GM19240 (cell line): ENCODE data around the gene OR4N2.
"Not testable (repeated sequence)": the region's sequence is repeated elsewhere in the genome, so short reads cannot be mapped to it uniquely, and the experiment has no call there.

Experiments used
- DNase-seq: peaks from one replicate; pipeline ENCODE4 v3.0.0; 2011; ENCODE audit warnings: low spot score; ENCODE audit not compliant: insufficient read length

OR4N2 gene

DNA sequence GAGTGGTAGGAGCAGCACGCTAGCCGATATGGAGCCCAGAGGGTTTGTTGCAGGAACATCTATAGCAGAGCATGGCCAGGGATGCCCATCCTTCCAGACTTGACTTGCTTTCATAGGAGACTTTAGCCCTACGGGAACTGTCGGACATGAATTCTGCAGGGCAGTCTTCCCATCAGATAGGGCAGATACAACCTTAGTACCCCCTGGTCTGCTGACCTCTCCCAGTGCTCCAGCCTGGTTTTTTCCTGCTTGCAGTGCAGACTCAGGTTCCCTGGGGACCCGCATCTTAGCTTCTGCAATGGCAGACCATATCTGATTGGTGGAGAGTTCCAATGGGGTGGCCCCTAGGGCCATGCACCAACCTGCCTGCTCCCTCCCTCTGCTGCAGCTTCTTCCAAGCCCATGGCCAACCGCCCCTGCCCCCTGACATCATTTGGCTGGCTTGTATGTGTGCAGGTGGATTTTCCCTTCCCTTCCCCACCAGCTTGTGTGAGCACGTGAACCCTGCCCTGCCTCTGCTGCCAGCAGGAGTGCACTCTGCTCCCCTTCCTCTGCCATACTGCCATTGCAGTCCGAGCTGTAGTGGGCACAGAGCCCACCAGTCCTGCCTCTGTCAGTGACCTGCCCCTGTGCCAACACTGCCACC is 30.8 kb downstream of the OR4N2 start:
- not testable (repeated sequence) for DNase-seq

DNA sequence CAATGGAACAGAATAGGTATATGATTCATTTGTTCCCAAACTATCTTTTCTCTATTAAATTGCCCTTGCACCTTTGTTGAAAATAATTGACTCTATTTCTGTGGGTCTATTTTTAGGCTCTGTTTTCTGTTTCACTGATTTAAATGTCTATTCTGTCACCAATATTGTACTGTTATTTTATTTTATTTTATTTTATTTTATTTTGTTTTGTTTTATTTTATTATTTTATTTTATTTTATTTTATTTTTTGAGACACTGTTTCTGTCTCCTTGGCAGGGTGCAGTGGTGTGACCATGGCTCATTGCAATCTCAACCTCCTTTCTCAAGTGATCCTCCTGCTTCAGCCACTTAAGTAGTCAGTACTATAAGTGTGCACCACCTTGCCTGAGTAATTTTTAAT is 34.9 kb downstream of the OR4N2 start:
- no peak for DNase-seq

DNA sequence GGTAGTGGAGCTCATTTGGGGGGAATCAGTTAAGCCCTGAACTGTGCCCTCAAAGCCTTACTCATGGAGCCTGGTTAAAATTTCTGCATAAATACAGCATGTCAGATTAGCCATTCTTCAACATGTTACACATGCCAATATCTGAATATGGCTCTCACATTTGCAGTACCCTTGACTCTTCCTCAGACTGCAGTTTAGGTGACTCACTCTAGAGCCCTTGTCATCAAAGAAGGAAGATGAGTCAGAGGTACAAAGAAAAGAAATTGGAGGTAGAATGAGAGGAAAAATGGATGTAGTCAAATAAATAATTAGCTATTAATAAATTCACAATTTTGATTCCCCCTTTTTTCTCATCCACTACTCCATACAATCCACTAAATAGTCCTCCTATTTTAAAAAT is 47.8 kb downstream of the OR4N2 start:
- DNase-seq = no peak

DNA sequence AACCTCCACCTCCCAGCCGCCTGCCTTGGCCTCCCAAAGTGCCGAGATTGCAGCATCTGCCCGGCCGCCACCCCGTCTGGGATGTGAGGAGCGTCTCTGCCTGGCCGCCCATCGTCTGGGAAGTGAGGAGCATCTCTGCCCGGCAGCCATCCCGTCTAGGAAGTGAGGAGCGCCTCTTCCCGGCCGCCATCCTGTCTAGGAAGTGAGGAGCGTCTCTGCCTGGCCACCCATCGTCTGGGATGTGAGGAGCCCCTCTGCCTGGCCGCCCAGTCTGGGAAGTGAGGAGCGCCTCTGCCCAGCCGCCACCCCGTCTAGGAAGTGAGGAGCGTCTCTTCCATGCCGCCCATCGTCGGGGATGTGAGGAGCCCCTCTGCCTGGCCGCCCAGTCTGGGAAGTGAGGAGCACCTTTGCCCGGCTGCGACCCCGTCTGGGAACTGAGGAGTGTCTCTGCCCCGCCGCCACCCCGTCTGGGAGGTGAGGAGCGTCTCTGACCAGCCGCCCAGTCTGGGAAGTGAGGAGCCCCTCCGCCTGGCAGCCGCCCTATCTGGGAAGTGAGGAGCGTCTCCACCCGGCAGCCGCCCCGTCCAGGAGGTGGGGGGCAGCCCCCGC is 62.6 kb downstream of the OR4N2 start:
- DNase-seq = not testable (repeated sequence)

DNA sequence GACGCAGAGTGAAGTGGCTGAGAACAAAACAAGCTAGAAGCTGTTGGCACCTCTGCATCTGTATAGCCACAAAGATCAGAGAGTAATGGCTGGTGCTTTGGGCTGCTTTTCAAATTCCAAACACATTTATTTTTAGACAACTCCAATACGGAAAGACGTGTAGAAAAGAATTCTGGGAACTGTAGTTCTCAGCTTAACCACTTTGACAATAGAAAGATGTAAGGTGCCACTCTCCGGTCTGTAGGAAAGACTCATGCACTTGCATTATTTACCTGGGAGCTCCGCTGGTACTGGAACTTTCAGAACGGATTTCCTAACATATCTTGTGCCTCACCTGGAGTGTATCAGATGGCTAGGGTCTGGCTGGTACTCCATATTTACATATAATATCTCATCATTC is 69.6 kb downstream of the OR4N2 start:
- no peak for DNase-seq

DNA sequence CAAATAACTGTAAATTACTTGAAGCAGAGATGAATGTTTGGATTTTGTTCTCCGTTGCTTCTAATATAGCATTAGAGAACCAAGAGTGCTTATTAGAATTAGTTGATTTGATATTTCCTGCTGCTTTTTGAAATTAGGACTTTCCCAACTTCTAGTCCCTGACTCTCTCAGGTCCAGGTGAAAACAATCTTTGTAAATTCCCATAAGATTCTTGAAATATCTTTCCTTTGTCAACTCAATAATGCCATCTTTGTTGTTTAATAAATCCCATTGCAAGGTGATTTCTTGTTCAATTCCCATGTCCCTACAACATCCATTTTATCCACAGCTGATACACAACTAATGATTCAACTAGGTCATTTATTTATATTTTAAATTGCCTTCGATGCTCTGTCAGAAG is 71.3 kb downstream of the OR4N2 start, which contains the start of gene OR4K2:
Gene OR4K2 (plus strand): TSS at position 301 of the 400 bp plus-strand sequence. CDS start 1,126 bp downstream, outside the sequence.
- DNase-seq = no peak

DNA sequence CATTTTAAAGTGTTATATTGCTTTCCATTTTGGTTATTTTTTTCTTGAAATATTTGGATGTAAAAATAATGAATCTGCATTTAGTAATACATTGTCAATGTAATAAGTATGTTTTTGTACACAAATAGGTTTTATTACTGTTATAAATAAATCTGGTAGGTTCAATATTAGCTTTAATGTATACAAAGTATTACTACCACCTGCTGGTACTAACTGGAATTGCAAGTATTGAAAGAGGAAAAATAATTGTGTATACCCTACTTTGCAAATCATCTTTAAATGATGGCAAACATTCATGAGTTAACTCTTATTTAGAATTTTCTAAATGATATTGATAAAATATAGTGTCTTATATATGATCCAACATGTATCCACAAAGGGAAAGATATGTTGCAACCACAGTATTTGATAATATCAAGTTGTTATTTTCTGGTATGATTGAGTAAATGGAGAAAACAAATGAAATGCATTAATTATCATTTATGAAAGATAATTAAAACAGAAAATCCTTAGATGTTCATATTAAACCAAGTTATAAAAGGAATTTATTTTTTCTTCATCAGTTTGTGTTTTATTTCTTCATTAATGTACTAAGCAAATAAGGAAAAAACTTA is 74.6 kb downstream of the OR4N2 start:
- no peak for DNase-seq
